ENCODE measurements around the gene S1PR3.

GRCh38 chr9:89015336-89015735 is 24.1 kb downstream of the S1PR3 start:
- TF ChIP-seq CTCF (IDR thresholded peaks at IDR 0.05) (no peak), POLR2A (IDR thresholded peaks at IDR 0.05) (no peak), EP300 (IDR thresholded peaks at IDR 0.05) (no peak)

All from ovary (tissue), 3 donors.